GM23338 (cell line): ENCODE measurements around the gene ADGB. TPM values are rescaled to one million over a fixed set of nuclear protein-coding genes. Genes with fewer than 3 reads are reported as not detected.

ENCODE experiments used
- ATAC-seq: fragments of 200-7000 bp; cut with Tn5 transposase; 3 replicates; pipeline ENCODE4 v1.9.1; 2020
- DNase-seq: peaks from one replicate; pipeline ENCODE4 v3.0.0-alpha.2; 2015; ENCODE audit warnings: low spot score
- H2AFZ ChIP-seq: fragments of 200-600 bp; sonication (generic); 2 replicates; pipeline ENCODE4 v1.8.0; 2016; ENCODE audit warnings: antibody characterized with exemption, mild to moderate bottlenecking, moderate library complexity
- H3F3A ChIP-seq: fragments of 200-600 bp; sonication (generic); replicated peaks from 2 replicates; pipeline ENCODE4 v1.8.0; 2017; ENCODE audit warnings: antibody characterized with exemption, mixed run types, low read depth
- H3K27ac ChIP-seq: fragments of 200-600 bp; sonication (generic); 2 replicates; pipeline ENCODE4 v1.6.1; 2016; ENCODE audit warnings: low read depth
- H3K27me3 ChIP-seq: fragments of 200-600 bp; sonication (generic); 2 replicates; pipeline ENCODE4 v1.8.0; 2016; ENCODE audit warnings: mild to moderate bottlenecking, mixed run types, moderate library complexity; ENCODE audit not compliant: insufficient read depth
- H3K36me3 ChIP-seq: fragments of 200-600 bp; sonication (generic); 2 replicates; pipeline ENCODE4 v1.8.0; 2016; ENCODE audit warnings: mild to moderate bottlenecking; ENCODE audit not compliant: insufficient read depth
- H3K4me1 ChIP-seq: fragments of 200-600 bp; sonication (generic); 2 replicates; pipeline ENCODE4 v1.8.0; 2016; ENCODE audit warnings: mild to moderate bottlenecking, moderate library complexity; ENCODE audit not compliant: insufficient read depth
- H3K4me2 ChIP-seq: fragments of 200-600 bp; sonication (generic); 2 replicates; pipeline ENCODE4 v1.7.1; 2017; ENCODE audit warnings: mixed run types
- H3K4me3 ChIP-seq: fragments of 200-600 bp; sonication (generic); 2 replicates; pipeline ENCODE4 v1.6.1; 2016; ENCODE audit warnings: mixed run types
- H3K79me2 ChIP-seq: fragments of 200-600 bp; sonication (generic); replicated peaks from 2 replicates; pipeline ENCODE4 v1.8.0; 2017; ENCODE audit warnings: mild to moderate bottlenecking; ENCODE audit not compliant: insufficient read depth
- H3K9me2 ChIP-seq: fragments of 200-600 bp; sonication (generic); 2 replicates; pipeline ENCODE4 v1.8.0; 2017; ENCODE audit not compliant: insufficient read depth
- H4K20me1 ChIP-seq: fragments of 200-600 bp; sonication (generic); replicated peaks from 2 replicates; pipeline ENCODE4 v1.8.0; 2017; ENCODE audit warnings: mild to moderate bottlenecking; ENCODE audit not compliant: insufficient read depth
- H3K27ac Mint-ChIP-seq: 2 replicates; pipeline ENCODE4 v1.8.0; 2020; ENCODE audit warnings: inconsistent platforms, mild to moderate bottlenecking, moderate library complexity, mixed read lengths
- H3K27me3 Mint-ChIP-seq: 3 replicates; pipeline ENCODE4 v1.8.0; 2022; ENCODE audit warnings: low read depth, mild to moderate bottlenecking, moderate library complexity, mixed read lengths, inconsistent platforms; ENCODE audit not compliant: insufficient read depth, poor library complexity
- H3K36me3 Mint-ChIP-seq: 3 replicates; pipeline ENCODE4 v1.8.0; 2021; ENCODE audit warnings: low read depth, mild to moderate bottlenecking, inconsistent platforms, moderate library complexity, mixed read lengths
- H3K4me1 Mint-ChIP-seq: 3 replicates; pipeline ENCODE4 v1.8.0; 2020; ENCODE audit warnings: mild to moderate bottlenecking, inconsistent platforms, mixed read lengths
- H3K4me3 Mint-ChIP-seq: 3 replicates; pipeline ENCODE4 v1.8.0; 2021; ENCODE audit warnings: moderate library complexity, mild to moderate bottlenecking, inconsistent platforms, mixed read lengths
- H3K9me3 Mint-ChIP-seq: 3 replicates; pipeline ENCODE4 v1.8.0; 2020; ENCODE audit warnings: moderate library complexity, mild to moderate bottlenecking, inconsistent platforms, mixed read lengths
- EZH2phosphoT487 ChIP-seq: fragments of 200-600 bp; sonication (generic); IDR thresholded peaks from one replicate; pipeline ENCODE4 v1.8.1; 2018; ENCODE audit warnings: antibody characterized with exemption; ENCODE audit not compliant: unreplicated experiment
- NANOG ChIP-seq: IDR thresholded peaks from 2 replicates; pipeline ENCODE4 v1.6.1; 2016; ENCODE audit warnings: antibody characterized with exemption, borderline replicate concordance
- STAT1 ChIP-seq: IDR thresholded peaks from one replicate; pipeline ENCODE4 v1.6.1; 2016; ENCODE audit warnings: antibody characterized with exemption; ENCODE audit not compliant: unreplicated experiment
- ZNF114 ChIP-seq: fragments of 250-450 bp; sonication (Bioruptor Pico); IDR thresholded peaks from 2 replicates; pipeline ENCODE4 v1.5.0; 2020; ENCODE audit warnings: mild to moderate bottlenecking, moderate library complexity
- ZNF331 ChIP-seq: fragments of 250-450 bp; sonication (Bioruptor Pico); IDR thresholded peaks from 2 replicates; pipeline ENCODE4 v1.5.0; 2020; ENCODE audit warnings: low read depth, mild to moderate bottlenecking, moderate library complexity
- ZNF462 ChIP-seq: fragments of 250-450 bp; sonication (Bioruptor Pico); IDR thresholded peaks from 2 replicates; pipeline ENCODE4 v1.5.0; 2020; ENCODE audit warnings: mild to moderate bottlenecking, moderate library complexity
- polyA plus RNA-seq: library from polyadenylated mRNA; unstranded; fragments of >200 nt; fragmentation: Nextera tagmentation; extraction: Ambion mirVana; gene quantifications from 2 replicates; pipeline ENCODE4 v1.2.1, GENCODE V29; 2016
- total RNA-seq: library from RNA; depleted of rRNA; stranded (reverse); fragments of >200 nt; shearing (Covaris generic); gene quantifications from 2 replicates; pipeline ENCODE4 v1.2.3, GENCODE V29; 2014

Gene ADGB
- total and polyA plus RNA-seq, 2 experiments from 2014 or later: not detected

- H3K4me1 Mint-ChIP-seq: no peaks in the 10 kb centered on the region
- no peaks in the 10 kb centered on the region for H3K36me3 ChIP-seq
- no peaks in the 10 kb centered on the region for H4K20me1 ChIP-seq
- H3K27me3 ChIP-seq: no peaks in the 10 kb centered on the region
- no peak for DNase-seq
- no peaks in the 10 kb centered on the region for H3K79me2 ChIP-seq
- peaks cover 6% of the 10 kb centered on the region; the same call in 2 of the 3 replicates for H3K9me3 Mint-ChIP-seq
- H3K4me3 Mint-ChIP-seq: no peak overlapping the region
- H3K4me1 ChIP-seq: no peaks in the 10 kb centered on the region
- ATAC-seq: no peak
- H3K36me3 Mint-ChIP-seq: no peaks in the 10 kb centered on the region
- no peak overlapping the region for H3K4me2 ChIP-seq
- no peaks in the 10 kb centered on the region for H3K27me3 Mint-ChIP-seq
- H3K4me3 ChIP-seq: no peak overlapping the region
- no peak overlapping the region for H3K27ac Mint-ChIP-seq
- no peaks in the 10 kb centered on the region for H3F3A ChIP-seq
- no peak for TF ChIP-seq ZNF462 (CRISPR knock-in tag)
- TF ChIP-seq NANOG: no peak
- TF ChIP-seq STAT1: no peak
- no peak overlapping the region for H3K27ac ChIP-seq
- no peaks in the 10 kb centered on the region for H3K9me2 ChIP-seq
- H2AFZ ChIP-seq: peak overlapping the region; percentile 13; the same call in 1 of the 2 replicates
Observed at GRCh38 chr6:146650799-146651481, 52.2 kb downstream of the ADGB start.

- Histone ChIP-seq H3K9me2 (no peaks in the 10 kb centered on the region), H3F3A (no peaks in the 10 kb centered on the region), H3K27me3 (no peaks in the 10 kb centered on the region), H3K27ac (no peak overlapping the region), H4K20me1 (no peaks in the 10 kb centered on the region), H3K79me2 (no peaks in the 10 kb centered on the region), H3K4me2 (no peak overlapping the region), H2AFZ (no peak overlapping the region), H3K36me3 (no peaks in the 10 kb centered on the region), H3K4me1 (no peaks in the 10 kb centered on the region), H3K4me3 (no peak overlapping the region)
- H3K27me3 Mint-ChIP-seq: no peaks in the 10 kb centered on the region
- no peaks in the 10 kb centered on the region for H3K36me3 Mint-ChIP-seq
- no peaks in the 10 kb centered on the region for H3K4me1 Mint-ChIP-seq
- H3K9me3 Mint-ChIP-seq: peaks cover 6% of the 10 kb centered on the region; the same call in 2 of the 3 replicates
- DNase-seq (no peak), ATAC-seq (no peak)
- no peak overlapping the region for H3K4me3 Mint-ChIP-seq
- no peak overlapping the region for H3K27ac Mint-ChIP-seq
- TF ChIP-seq ZNF114: no peak
- no peak for TF ChIP-seq ZNF462 (CRISPR knock-in tag)
- TF ChIP-seq EZH2phosphoT487: no peak
- TF ChIP-seq STAT1: no peak
- no peak for TF ChIP-seq ZNF331 (CRISPR knock-in tag)
- TF ChIP-seq NANOG: no peak
Observed at GRCh38 chr6:146651482-146651863, 52.7 kb downstream of the ADGB start.
